Sigmoid colon (tissue), 4 donors: Measurements from ENCODE around the gene MYBPC1.

Source experiments
- CTCF ChIP-seq, 4 experiments: fragments of 450-650 bp in 3 of 4; fragments of 200-600 bp in 1 of 4; IDR thresholded peaks; one replicate each; pipeline ENCODE4 v1.5.1; 2016 to 2019; ENCODE audit warnings: antibody characterized with exemption in 4 of 4, mild to moderate bottlenecking in 3 of 4, moderate library complexity in 2 of 4
- EP300 ChIP-seq, 4 donors: sonication (generic); formaldehyde crosslinking; IDR thresholded peaks; one replicate each; pipeline ENCODE4 v1.6.1; 2017; ENCODE audit warnings: antibody characterized with exemption in 4 of 4
- POLR2A ChIP-seq, 2 donors: fragments of 450-650 bp; IDR thresholded peaks; one replicate each; pipeline ENCODE4 v1.6.1; 2016; ENCODE audit warnings: antibody characterized with exemption in 2 of 2, mild to moderate bottlenecking in 2 of 2, moderate library complexity in 2 of 2
- POLR2AphosphoS5 ChIP-seq, 4 donors: sonication (generic); formaldehyde crosslinking; IDR thresholded peaks; one replicate each; pipeline ENCODE4 v1.6.1; 2017; ENCODE audit warnings: antibody characterized with exemption in 4 of 4

DNA sequence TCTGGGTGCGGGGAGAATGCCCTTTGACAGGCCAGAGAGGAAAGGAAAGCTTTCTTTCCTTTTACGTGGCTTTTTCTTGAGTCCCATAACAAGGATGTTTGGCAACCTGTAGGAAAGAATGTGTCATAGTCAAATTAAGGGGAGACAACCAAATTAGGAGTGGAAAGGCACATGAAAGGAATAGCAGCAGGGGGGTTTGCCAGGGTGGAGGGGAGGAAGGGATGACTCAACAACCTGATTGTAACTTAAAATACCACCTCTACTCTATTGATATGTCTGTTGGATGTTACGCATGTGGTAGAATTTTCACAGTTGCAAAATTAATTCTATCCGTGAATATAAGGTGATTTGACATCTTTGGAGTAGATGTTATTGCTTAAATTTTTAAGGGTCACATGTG lies 28.5 kb upstream of the MYBPC1 start:
- TF ChIP-seq CTCF (IDR thresholded peaks at IDR 0.05) (no peak), POLR2A (IDR thresholded peaks at IDR 0.05) (no peak), EP300 (IDR thresholded peaks at IDR 0.05) (no peak), POLR2AphosphoS5 (IDR thresholded peaks at IDR 0.05) (no peak)
